Esophagus muscularis mucosa (tissue), 4 donors: ENCODE results near the gene ZSCAN12. TPM values are rescaled to one million over a fixed set of nuclear protein-coding genes. Genes with fewer than 3 reads are reported as not detected.
A peak's percentile ranks its signal among the peaks of the same experiment; 100 is the strongest.

Source experiments
- DNase-seq: peaks from one replicate; pipeline ENCODE4 v3.0.0-alpha.2; 2017; ENCODE audit errors: extremely low spot score
- H3K27ac ChIP-seq, 4 donors: fragments of 200-600 bp; sonication (generic); replicated peaks in 1 of 4; 1 replicate in 3 of 4; 2 replicates in 1 of 4; pipeline ENCODE4 v1.5.1; 2016 to 2019; ENCODE audit warnings: mild to moderate bottlenecking in 1 of 4
- H3K27me3 ChIP-seq, 4 donors: fragments of 200-600 bp; sonication (generic); one replicate each; pipeline versions ENCODE4 v1.5.1 to v1.6.0; 2016 to 2019
- H3K36me3 ChIP-seq, 4 donors: fragments of 200-600 bp; sonication (generic); one replicate each; pipeline ENCODE4 v1.5.1; 2016 to 2019
- H3K4me1 ChIP-seq, 4 donors: fragments of 200-600 bp; sonication (generic); one replicate each; pipeline ENCODE4 v1.5.1; 2016 to 2019
- H3K4me3 ChIP-seq, 4 donors: fragments of 200-600 bp; sonication (generic); 1 replicate in 2 of 4; 2 replicates in 2 of 4; pipeline ENCODE4 v1.5.1; 2016 to 2019; ENCODE audit warnings: mild to moderate bottlenecking in 4 of 4, moderate library complexity in 1 of 4
- H3K9me3 ChIP-seq, 4 donors: fragments of 200-600 bp; sonication (generic); 1 replicate in 3 of 4; 2 replicates in 1 of 4; pipeline ENCODE4 v1.5.1; 2016 to 2019
- CTCF ChIP-seq, 3 experiments: fragments of 200-600 bp in 2 of 3; fragments of 450-650 bp in 1 of 3; sonication (generic) in 2 of 3; IDR thresholded peaks; one replicate each; pipeline ENCODE4 v1.5.1; 2017 to 2019; ENCODE audit warnings: antibody characterized with exemption in 3 of 3, mild to moderate bottlenecking in 2 of 3, moderate library complexity in 1 of 3
- EP300 ChIP-seq: sonication (generic); formaldehyde crosslinking; IDR thresholded peaks from one replicate; pipeline ENCODE4 v1.6.1; 2017; ENCODE audit warnings: antibody characterized with exemption
- POLR2A ChIP-seq: fragments of 450-650 bp; IDR thresholded peaks from one replicate; pipeline ENCODE4 v1.6.1; 2017; ENCODE audit warnings: antibody characterized with exemption, moderate library complexity, mild to moderate bottlenecking, low read depth
- POLR2AphosphoS5 ChIP-seq, 2 donors: sonication (generic); formaldehyde crosslinking; IDR thresholded peaks; one replicate each; pipeline ENCODE4 v1.6.1; 2017; ENCODE audit warnings: antibody characterized with exemption in 2 of 2
- WGBS: methylation state at CpG from one replicate; pipeline ENCODE4 v1.1.5; 2018; 5-methylcytosine and 5-hydroxymethylcytosine counted together
- intact Hi-C: fragments of 100-400 bp; cut with DNase I; formaldehyde crosslinking; loops from one replicate; pipeline ENCODE4 v1.15.1; 2023
- total RNA-seq, 4 donors: library from RNA; depleted of rRNA; stranded (reverse); fragments of >200 nt; gene quantifications; one replicate each; pipeline versions ENCODE4 v1.1.0 to v1.2.1, GENCODE V29; 2016

ZSCAN12 gene
- total RNA-seq, 4 donors from 2014 or later: 4.0 to 5.7 (median 4.6) TPM

GRCh38 chr6:28400122-28400451 is 540 bp upstream of the ZSCAN12 start:
- no peaks in the 10 kb centered on the region for H3K9me3 ChIP-seq
- H3K4me1 ChIP-seq: peaks cover 12 to 34% (median 32%) of the 10 kb centered on the region in 4 donors
- no peak for TF ChIP-seq EP300
- TF ChIP-seq CTCF (IDR thresholded peaks at IDR 0.05): no peak
- no peak for TF ChIP-seq POLR2AphosphoS5 (IDR thresholded peaks at IDR 0.05)
- no peak for TF ChIP-seq POLR2A
- peaks cover 0 to 20% (median 9%) of the 10 kb centered on the region in 4 donors for H3K36me3 ChIP-seq
- WGBS: 25% methylated on average over 8 of the region's 8 CpGs
- H3K4me3 ChIP-seq: peak overlapping the region; percentile 73 to 91 (median 84)
- peaks cover 0 to 2% (median 0%) of the 10 kb centered on the region in 4 donors for H3K27me3 ChIP-seq
- intact Hi-C loops: no loop called here
- no peak for DNase-seq
- peak overlapping the region; percentile 57 to 69 (median 68) for H3K27ac ChIP-seq

GRCh38 chr6:28395918-28396317 is 3.6 kb downstream of the ZSCAN12 start:
- 96% methylated on average over 4 of the region's 4 CpGs for WGBS

DNA sequence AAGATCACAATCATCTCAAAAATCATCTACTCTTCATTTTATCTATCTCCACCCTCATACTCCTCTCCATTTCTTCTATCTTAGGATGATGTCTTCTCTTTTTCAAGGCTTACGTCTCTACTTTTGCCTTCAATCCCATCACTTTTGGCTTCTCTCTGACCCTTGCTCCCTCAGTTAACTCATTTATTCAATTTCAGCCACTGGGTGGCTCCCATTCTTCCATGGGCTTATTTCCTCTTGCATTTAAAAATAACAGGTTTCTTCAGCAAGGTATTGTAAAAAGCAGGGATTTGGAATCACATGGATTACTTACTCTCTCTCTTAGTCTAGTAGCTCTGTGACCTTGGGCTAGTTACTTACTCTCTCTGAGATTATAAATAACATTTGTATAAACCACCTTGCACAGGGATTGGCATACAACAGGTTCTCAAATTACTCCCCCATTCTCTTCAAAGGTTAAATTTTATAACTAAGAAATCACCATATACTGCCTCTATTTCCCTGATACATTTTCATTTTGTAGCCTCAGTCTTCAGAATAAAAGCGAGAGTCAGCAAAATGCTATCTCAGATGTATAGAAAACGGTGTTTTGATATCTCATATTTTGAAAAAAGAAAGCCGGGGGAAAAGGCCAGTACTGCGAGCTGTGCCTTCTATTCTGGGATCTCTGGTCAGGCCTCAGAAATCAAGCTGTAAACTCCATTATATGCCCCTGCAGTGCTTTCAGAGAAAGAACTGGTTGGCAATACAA is 5.5 kb downstream of the ZSCAN12 start:
- Histone ChIP-seq H3K27ac (no peak overlapping the region), H3K4me1 (peaks cover 12 to 39% (median 31%) of the 10 kb centered on the region in 4 donors), H3K36me3 (peaks cover 31 to 66% (median 51%) of the 10 kb centered on the region in 4 donors), H3K4me3 (no peak overlapping the region), H3K9me3 (no peaks in the 10 kb centered on the region), H3K27me3 (no peaks in the 10 kb centered on the region)
- intact Hi-C loops: no loop called here
- 91% methylated on average over 5 of the region's 5 CpGs for WGBS
- DNase-seq: no peak
- TF ChIP-seq CTCF (IDR thresholded peaks at IDR 0.05) (no peak), EP300 (no peak), POLR2A (no peak), POLR2AphosphoS5 (IDR thresholded peaks at IDR 0.05) (no peak)

More at GRCh38 chr6:28395918-28396317, 3.6 kb downstream of the ZSCAN12 start:
- DNase-seq: no peak
- no peak overlapping the region for H3K27ac ChIP-seq
- no peaks in the 10 kb centered on the region for H3K9me3 ChIP-seq
- intact Hi-C loops: loop anchor here (5.0 kb wide), 1 partner anchor 46 kb away; the partner anchor contains the start of gene ZSCAN23
- peaks cover 12 to 46% (median 35%) of the 10 kb centered on the region in 4 donors for H3K4me1 ChIP-seq
- H3K4me3 ChIP-seq: no peak overlapping the region
- H3K36me3 ChIP-seq: peaks cover 18 to 48% (median 33%) of the 10 kb centered on the region in 4 donors
- no peaks in the 10 kb centered on the region for H3K27me3 ChIP-seq
- TF ChIP-seq POLR2A (no peak), EP300 (no peak), POLR2AphosphoS5 (IDR thresholded peaks at IDR 0.05) (no peak), CTCF (IDR thresholded peaks at IDR 0.05) (no peak)

DNA sequence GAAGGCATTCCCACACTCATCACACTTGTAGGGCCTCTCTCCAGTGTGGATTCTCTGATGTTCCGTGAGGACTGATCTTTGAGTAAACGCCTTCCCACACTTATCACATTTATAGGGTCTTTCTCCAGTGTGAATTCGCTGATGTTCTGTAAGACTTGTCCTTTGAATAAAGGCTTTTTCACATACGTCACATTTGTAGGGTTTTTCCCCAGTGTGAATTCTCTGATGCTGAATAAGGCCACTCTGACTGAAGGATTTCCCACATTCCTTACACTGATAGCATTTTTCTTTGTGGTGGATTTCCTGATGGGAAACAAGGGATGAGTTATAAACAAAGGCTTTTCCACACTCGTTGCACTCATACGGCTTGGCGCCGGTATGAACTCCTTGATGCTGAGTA is 8.9 kb downstream of the ZSCAN12 start:
- intact Hi-C loops: no loop called here
- no peak for TF ChIP-seq EP300
- no peak for TF ChIP-seq POLR2AphosphoS5 (IDR thresholded peaks at IDR 0.05)
- TF ChIP-seq CTCF (IDR thresholded peaks at IDR 0.05): no peak
- no peak for TF ChIP-seq POLR2A
- H3K36me3 ChIP-seq: peaks cover 31 to 79% (median 61%) of the 10 kb centered on the region in 4 donors
- no peak overlapping the region for H3K4me3 ChIP-seq
- H3K4me1 ChIP-seq: peaks cover 0 to 11% (median 3%) of the 10 kb centered on the region in 4 donors
- H3K9me3 ChIP-seq: no peaks in the 10 kb centered on the region
- no peak overlapping the region for H3K27ac ChIP-seq
- H3K27me3 ChIP-seq: no peaks in the 10 kb centered on the region
- DNase-seq: no peak
- WGBS: 97% methylated on average over 8 of the region's 8 CpGs
